Lower leg skin (tissue), 3 donors: ENCODE measurements around the gene BTG1.

Source experiments
- POLR2A ChIP-seq, 2 donors: fragments of 450-650 bp; IDR thresholded peaks; one replicate each; pipeline ENCODE4 v1.6.1; 2016 to 2017; ENCODE audit warnings: antibody characterized with exemption in 2 of 2, mild to moderate bottlenecking in 1 of 2, moderate library complexity in 1 of 2
- TF ChIP-seq, protein P1 (sequence below), 3 donors: fragments of 450-650 bp; IDR thresholded peaks; one replicate each; pipeline ENCODE4 v1.5.1; 2016; ENCODE audit warnings: antibody characterized with exemption in 3 of 3, mild to moderate bottlenecking in 3 of 3, moderate library complexity in 2 of 3

GRCh38 chr12:92111256-92111655 is 34.4 kb downstream of the BTG1 start:
- TF ChIP-seq, protein P1, sequence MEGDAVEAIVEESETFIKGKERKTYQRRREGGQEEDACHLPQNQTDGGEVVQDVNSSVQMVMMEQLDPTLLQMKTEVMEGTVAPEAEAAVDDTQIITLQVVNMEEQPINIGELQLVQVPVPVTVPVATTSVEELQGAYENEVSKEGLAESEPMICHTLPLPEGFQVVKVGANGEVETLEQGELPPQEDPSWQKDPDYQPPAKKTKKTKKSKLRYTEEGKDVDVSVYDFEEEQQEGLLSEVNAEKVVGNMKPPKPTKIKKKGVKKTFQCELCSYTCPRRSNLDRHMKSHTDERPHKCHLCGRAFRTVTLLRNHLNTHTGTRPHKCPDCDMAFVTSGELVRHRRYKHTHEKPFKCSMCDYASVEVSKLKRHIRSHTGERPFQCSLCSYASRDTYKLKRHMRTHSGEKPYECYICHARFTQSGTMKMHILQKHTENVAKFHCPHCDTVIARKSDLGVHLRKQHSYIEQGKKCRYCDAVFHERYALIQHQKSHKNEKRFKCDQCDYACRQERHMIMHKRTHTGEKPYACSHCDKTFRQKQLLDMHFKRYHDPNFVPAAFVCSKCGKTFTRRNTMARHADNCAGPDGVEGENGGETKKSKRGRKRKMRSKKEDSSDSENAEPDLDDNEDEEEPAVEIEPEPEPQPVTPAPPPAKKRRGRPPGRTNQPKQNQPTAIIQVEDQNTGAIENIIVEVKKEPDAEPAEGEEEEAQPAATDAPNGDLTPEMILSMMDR (IDR thresholded peaks at IDR 0.05) = no peak
- TF ChIP-seq POLR2A (IDR thresholded peaks at IDR 0.05) = no peak
